Smooth muscle cell of the brain vasculature (primary cell): ENCODE measurements around the gene PLAGL2.

ENCODE experiments used
- DNase-seq: peaks from one replicate; pipeline ENCODE4 v3.0.0-alpha.2; 2012; ENCODE audit warnings: low read depth, low spot score

PLAGL2 gene

GRCh38 chr20:32231847-32232246 is 24.3 kb upstream of the PLAGL2 start:
- DNase-seq, result no peak

GRCh38 chr20:32231245-32231644 is 23.7 kb upstream of the PLAGL2 start:
- no peak for DNase-seq

DNA sequence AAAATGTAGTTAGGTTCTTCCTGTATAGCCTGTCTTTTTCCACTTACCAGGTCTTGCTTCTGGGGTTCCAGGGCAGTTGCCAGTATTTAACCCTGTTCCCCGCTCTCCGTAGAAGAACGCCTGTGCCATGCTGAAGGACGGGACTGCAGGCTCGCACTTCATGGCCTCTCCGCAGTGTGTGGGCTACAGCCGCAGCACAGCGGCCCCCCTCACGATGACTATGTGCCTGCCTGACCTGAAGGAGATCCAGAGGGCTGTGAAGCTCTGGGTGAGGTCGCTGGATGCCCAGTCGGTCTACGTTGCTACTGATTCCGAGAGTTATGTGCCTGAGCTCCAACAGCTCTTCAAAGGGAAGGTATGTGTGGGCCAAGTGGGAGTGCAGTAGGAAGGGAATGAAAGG is 23.2 kb upstream of the PLAGL2 start:
- no peak for DNase-seq

- no peak for DNase-seq
Observed at GRCh38 chr20:32229251-32229747, 21.8 kb upstream of the PLAGL2 start.

DNA sequence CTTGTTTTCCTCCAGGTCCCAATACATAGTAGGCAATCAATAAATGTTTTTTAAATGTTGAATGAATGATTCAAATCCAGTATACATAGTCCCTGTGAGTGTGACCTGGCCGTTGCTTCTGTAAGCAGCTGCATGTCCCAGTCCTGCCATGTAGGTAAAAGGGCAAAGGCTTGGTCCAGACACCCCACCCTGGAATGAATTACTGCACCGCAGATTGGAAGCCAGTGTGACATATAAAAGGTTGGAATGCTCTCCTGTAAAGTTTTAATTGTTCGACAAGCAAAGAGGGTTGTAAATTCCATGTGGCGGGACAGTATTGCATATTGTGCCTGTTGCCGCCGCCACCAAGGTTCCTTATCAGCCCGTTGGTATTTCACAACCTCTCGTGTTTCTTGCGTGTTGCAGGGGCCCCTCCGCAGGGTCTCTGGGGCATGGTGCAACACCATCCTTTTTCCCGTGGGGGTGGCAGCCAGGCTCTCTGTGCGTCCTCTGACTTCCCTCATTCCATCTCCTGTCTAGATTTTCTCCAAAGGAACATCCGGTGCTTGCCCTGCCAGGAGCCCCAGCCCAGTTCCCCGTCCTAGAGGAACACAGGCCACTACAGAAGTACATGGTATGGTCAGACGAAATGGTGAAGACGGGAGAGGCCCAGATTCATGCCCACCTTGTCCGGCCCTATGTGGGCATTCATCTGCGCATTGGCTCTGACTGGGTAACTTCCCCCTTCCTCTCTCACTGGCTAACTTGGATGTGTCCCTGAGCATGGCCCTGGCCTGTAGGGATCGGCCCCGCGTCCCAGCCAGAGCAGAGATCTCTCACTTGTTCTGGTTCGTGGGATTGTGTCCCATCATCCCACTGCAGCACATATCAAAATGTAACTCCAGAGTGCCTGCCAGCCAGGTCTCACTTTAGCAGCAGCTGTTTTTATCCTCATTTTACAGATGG is 20.5 kb upstream of the PLAGL2 start:
- DNase-seq, result no peak

GRCh38 chr20:32227306-32227705 is 19.8 kb upstream of the PLAGL2 start:
- DNase-seq, result no peak

DNA sequence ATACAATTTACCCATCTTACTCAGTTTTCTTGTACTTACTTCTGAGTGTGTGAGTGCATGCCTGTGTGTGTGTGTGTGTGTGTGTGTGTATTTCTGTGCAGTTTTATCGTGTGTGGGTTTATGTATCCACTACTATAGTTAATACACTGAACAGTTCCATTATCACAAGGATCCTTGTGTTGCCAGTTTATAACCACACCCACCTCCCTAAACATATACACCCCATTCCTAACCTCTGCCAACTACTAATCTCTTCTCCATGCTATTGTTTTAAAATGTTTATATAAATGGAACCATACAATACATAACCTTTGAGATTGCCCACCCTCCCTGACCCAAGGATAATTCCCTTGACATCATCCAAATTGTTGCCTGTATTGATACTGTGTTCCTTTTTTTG is 18.8 kb upstream of the PLAGL2 start:
- DNase-seq, result no peak

GRCh38 chr20:32224463-32224862 is 16.9 kb upstream of the PLAGL2 start:
- no peak for DNase-seq

- no peak for DNase-seq
Observed at GRCh38 chr20:32218156-32218900, 10.8 kb upstream of the PLAGL2 start.

DNA sequence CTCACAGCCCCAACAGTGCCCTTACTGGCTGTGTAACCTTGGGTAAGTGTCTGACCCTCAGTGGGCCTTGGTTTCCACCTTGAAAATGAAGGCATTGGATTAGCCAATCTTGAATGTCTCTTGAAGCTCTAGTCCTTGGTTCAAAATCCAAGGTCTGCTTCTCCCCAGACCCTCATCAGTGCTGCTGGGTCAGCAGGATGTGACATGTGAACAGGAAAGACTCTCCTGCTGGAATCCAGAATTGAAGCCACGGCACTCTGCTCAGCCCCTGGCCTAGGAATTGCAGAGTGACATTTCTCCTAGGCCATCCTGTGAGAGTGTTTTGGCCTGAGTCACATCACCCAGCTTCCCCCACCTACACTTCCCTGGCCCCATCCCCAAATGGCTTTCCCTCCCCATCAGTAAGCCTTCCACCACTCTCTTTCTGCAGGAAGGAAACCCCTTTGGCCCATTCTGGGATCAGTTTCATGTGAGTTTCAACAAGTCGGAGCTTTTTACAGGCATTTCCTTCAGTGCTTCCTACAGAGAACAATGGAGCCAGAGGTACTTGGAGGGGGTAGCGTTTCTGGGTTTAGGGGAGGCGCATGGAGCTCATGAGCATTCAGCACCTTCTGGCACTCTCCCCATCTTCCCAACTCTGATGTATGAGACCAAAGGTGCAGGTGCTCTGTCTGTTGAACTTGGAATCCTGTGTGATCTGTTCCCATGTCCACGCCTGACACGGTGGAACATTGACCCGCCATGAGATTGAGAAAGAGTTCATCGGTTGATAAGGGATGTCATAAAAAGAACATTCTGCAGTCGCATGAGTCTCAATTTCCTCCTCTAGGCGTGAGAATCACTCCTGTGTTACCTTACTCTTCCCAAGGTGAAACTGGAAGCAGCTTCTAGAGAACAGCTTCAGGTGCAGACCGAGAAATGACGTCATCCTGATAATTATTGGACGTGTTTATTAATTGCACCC is 8.9 kb upstream of the PLAGL2 start:
- DNase-seq, result no peak

- no peak for DNase-seq
Observed at GRCh38 chr20:32215729-32216128, 8.2 kb upstream of the PLAGL2 start.

GRCh38 chr20:32215147-32215546 is 7.6 kb upstream of the PLAGL2 start:
- DNase-seq, result no peak

DNA sequence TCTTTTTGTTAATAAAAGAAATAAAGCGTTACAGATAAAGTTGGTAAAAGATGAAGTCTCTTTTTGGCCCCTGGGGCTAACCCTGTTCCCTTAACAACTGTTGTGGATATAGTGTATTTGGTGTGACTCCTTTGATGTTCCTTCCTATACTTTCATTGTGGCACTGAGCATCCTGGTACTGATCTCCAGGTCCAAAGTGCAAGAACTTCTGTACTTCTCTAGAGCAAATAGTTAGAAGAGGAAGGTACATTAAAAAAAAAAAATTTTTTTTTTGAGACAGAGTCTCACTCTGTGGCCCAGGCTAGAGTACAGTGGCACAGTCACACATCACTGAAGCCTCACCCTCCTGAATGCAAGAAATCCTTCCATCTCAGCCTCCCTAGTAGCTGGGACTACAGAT is 6.3 kb upstream of the PLAGL2 start:
- no peak for DNase-seq

DNA sequence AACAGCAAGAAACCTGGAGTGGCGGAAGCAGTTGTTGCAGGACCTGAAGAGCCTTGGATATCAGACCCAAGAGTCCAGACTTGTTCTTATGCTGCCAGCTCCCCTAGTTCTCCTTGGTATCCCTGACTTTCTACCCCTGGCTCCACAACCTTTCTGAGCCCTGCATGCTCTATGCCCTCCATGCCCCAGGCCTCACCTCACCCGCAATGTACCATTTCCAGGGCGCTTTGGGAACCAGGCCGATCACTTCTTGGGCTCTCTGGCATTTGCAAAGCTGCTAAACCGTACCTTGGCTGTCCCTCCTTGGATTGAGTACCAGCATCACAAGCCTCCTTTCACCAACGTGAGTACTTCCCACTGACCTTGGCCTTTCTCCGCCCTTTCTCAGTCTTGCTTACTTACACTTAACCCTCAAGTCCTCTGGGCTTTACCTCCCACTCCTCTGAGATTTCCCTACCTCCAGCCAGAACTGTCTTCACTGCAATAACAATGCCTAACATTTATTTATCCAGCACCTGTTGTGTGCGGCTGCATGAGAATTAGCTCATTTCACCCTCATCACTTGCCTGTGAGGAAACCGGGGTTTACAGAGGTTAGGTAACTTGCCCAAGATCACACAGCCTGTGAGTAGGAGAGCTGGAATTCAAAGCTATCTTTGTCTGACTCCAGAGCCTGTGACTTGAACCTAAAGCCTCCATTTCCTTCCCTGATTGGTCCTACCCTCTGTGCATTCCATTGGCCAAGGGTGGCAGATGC is 2.5 kb upstream of the PLAGL2 start:
- no peak for DNase-seq

- no peak for DNase-seq
Observed at GRCh38 chr20:32208499-32209154, 1.1 kb upstream of the PLAGL2 start.

DNA sequence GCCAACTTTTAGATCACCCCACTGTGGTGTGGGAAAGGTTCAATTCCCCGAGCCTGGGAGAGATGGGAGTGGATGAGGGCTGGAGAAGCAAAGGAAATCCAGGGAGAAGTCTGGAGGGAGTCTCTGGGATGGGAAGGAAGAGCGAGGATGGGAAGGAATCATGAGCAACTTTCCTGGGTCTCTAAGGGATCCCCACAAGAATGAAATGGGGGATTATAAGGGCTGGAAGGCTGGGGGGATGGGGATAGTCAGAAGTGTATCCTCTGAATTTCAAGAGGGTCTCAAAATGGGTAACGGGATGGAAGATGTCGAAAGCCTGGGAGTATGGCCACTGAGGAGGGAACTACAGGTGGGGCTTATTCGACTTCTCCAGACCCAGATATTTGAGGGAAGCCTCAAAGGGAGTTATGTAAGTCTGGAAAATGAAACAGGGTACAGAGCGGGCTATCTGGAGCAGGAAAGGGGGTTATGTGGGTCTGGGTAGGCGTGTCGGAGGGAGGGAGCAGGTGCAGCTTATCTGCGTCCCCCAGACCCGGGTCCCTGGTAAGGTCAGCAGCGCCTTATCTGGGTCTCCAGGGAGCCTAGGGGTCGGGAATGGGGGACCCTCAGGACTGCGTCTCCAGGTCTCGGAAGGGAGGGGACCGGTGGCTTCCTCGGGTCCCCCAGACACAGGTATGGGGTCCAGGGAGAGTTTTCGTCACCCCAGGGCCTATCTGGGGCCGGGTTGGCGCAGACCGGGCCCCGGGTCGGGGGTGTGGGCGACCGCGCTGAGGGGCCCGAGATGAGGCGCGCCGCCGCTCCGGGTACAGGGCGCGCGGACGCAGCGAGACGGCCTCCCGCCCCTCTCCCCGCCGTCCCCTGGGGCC is 550 bp downstream of the PLAGL2 start:
- DNase-seq, result no peak

GRCh38 chr20:32205843-32206759 is 1.4 kb downstream of the PLAGL2 start:
- DNase-seq, result no peak
